Activated naive CD4-positive, alpha-beta T cell treated with anti-CD3 and anti-CD28 coated beads, Interleukin-2, amount 50 U/mL, for 24 hours (primary cell): Measurements from ENCODE around the gene SETDB2.
A peak's percentile ranks its signal among the peaks of the same experiment; 100 is the strongest.
"Not testable (repeated sequence)": the region's sequence is repeated elsewhere in the genome, so short reads cannot be mapped to it uniquely, and the experiment has no call there.

Experiments
- H3K27ac Mint-ChIP-seq: one replicate; pipeline ENCODE4 v1.8.0; 2021; ENCODE audit warnings: mild to moderate bottlenecking, mixed read lengths
- H3K27me3 Mint-ChIP-seq: one replicate; pipeline ENCODE4 v1.8.0; 2021; ENCODE audit warnings: mixed read lengths
- H3K36me3 Mint-ChIP-seq: one replicate; pipeline ENCODE4 v1.8.0; 2021; ENCODE audit warnings: mixed read lengths
- H3K4me1 Mint-ChIP-seq: one replicate; pipeline ENCODE4 v1.8.0; 2021; ENCODE audit warnings: mixed read lengths
- H3K4me3 Mint-ChIP-seq: one replicate; pipeline ENCODE4 v1.8.0; 2021; ENCODE audit warnings: mild to moderate bottlenecking, mixed read lengths
- H3K9me3 Mint-ChIP-seq: one replicate; pipeline ENCODE4 v1.8.0; 2021; ENCODE audit warnings: mixed read lengths

The SETDB2 gene

GRCh38 chr13:49488563-49488962 is 44.5 kb downstream of the SETDB2 start:
- Mint-ChIP-seq H3K4me3 (no peak overlapping the region), H3K36me3 (peaks cover 8% of the 10 kb centered on the region), H3K4me1 (no peaks in the 10 kb centered on the region), H3K27ac (no peak overlapping the region), H3K9me3 (no peaks in the 10 kb centered on the region), H3K27me3 (no peaks in the 10 kb centered on the region)

- Mint-ChIP-seq H3K27ac (peak overlapping the region; percentile 98), H3K4me1 (peaks cover 49% of the 10 kb centered on the region), H3K4me3 (peak overlapping the region; percentile 95), H3K36me3 (peaks cover 14% of the 10 kb centered on the region), H3K27me3 (no peaks in the 10 kb centered on the region), H3K9me3 (no peaks in the 10 kb centered on the region)
These were observed 50.6 kb downstream of the SETDB2 start for GRCh38 chr13:49494645-49495044.

GRCh38 chr13:49495783-49496762 is 52.0 kb downstream of the SETDB2 start, which contains the start of gene PHF11:
Gene PHF11 (plus strand): TSS chr13:49495953. CDS start chr13:49496002, 49 bp downstream.
- H3K4me1 Mint-ChIP-seq: peaks cover 61% of the 10 kb centered on the region
- H3K27me3 Mint-ChIP-seq: no peaks in the 10 kb centered on the region
- H3K9me3 Mint-ChIP-seq: no peaks in the 10 kb centered on the region
- peaks cover 17% of the 10 kb centered on the region for H3K36me3 Mint-ChIP-seq
- peak within 1 kb of the TSS; percentile 95 for H3K4me3 Mint-ChIP-seq
- peak within 1 kb of the TSS; percentile 98 for H3K27ac Mint-ChIP-seq

GRCh38 chr13:49496837-49497236 is 52.8 kb downstream of the SETDB2 start:
- H3K27me3 Mint-ChIP-seq, H3K9me3 Mint-ChIP-seq: not testable (repeated sequence)
- Mint-ChIP-seq H3K27ac (peak overlapping the region; percentile 92), H3K36me3 (peaks cover 18% of the 10 kb centered on the region), H3K4me3 (peak overlapping the region; percentile 88), H3K4me1 (peaks cover 61% of the 10 kb centered on the region)

- no peaks in the 10 kb centered on the region for H3K9me3 Mint-ChIP-seq
- H3K4me3 Mint-ChIP-seq: peak overlapping the region; percentile 88
- H3K36me3 Mint-ChIP-seq: peaks cover 18% of the 10 kb centered on the region
- peaks cover 61% of the 10 kb centered on the region for H3K4me1 Mint-ChIP-seq
- no peaks in the 10 kb centered on the region for H3K27me3 Mint-ChIP-seq
- H3K27ac Mint-ChIP-seq: peak overlapping the region; percentile 92
These were observed 53.2 kb downstream of the SETDB2 start for GRCh38 chr13:49497272-49497671.

- peak overlapping the region; percentile 24 for H3K4me3 Mint-ChIP-seq
- no peaks in the 10 kb centered on the region for H3K27me3 Mint-ChIP-seq
- H3K4me1 Mint-ChIP-seq: peaks cover 70% of the 10 kb centered on the region
- peak overlapping the region; percentile 92 for H3K27ac Mint-ChIP-seq
- H3K36me3 Mint-ChIP-seq: peaks cover 23% of the 10 kb centered on the region
- no peaks in the 10 kb centered on the region for H3K9me3 Mint-ChIP-seq
These were observed 54.1 kb downstream of the SETDB2 start for GRCh38 chr13:49498206-49498605.

GRCh38 chr13:49499889-49500660 is 56.0 kb downstream of the SETDB2 start:
- H3K4me3 Mint-ChIP-seq: peak overlapping the region; percentile 60
- H3K36me3 Mint-ChIP-seq: peaks cover 27% of the 10 kb centered on the region
- H3K9me3 Mint-ChIP-seq: no peaks in the 10 kb centered on the region
- H3K27ac Mint-ChIP-seq: peak overlapping the region; percentile 84
- H3K27me3 Mint-ChIP-seq: no peaks in the 10 kb centered on the region
- peaks cover 65% of the 10 kb centered on the region for H3K4me1 Mint-ChIP-seq

- H3K9me3 Mint-ChIP-seq: no peaks in the 10 kb centered on the region
- peaks cover 26% of the 10 kb centered on the region for H3K36me3 Mint-ChIP-seq
- no peak overlapping the region for H3K4me3 Mint-ChIP-seq
- H3K4me1 Mint-ChIP-seq: peaks cover 62% of the 10 kb centered on the region
- no peaks in the 10 kb centered on the region for H3K27me3 Mint-ChIP-seq
- H3K27ac Mint-ChIP-seq: no peak overlapping the region
These were observed 58.9 kb downstream of the SETDB2 start for GRCh38 chr13:49502954-49503353.

GRCh38 chr13:49503951-49504350 is 59.9 kb downstream of the SETDB2 start:
- Mint-ChIP-seq H3K27ac (peak overlapping the region; percentile 12), H3K36me3 (peaks cover 26% of the 10 kb centered on the region), H3K4me1 (peaks cover 52% of the 10 kb centered on the region), H3K9me3 (no peaks in the 10 kb centered on the region), H3K4me3 (no peak overlapping the region), H3K27me3 (no peaks in the 10 kb centered on the region)

GRCh38 chr13:49512578-49512977 is 68.5 kb downstream of the SETDB2 start:
- no peaks in the 10 kb centered on the region for H3K9me3 Mint-ChIP-seq
- peaks cover 25% of the 10 kb centered on the region for H3K4me1 Mint-ChIP-seq
- no peaks in the 10 kb centered on the region for H3K27me3 Mint-ChIP-seq
- no peak overlapping the region for H3K4me3 Mint-ChIP-seq
- H3K27ac Mint-ChIP-seq: no peak overlapping the region
- peaks cover 22% of the 10 kb centered on the region for H3K36me3 Mint-ChIP-seq

GRCh38 chr13:49516467-49516866 is 72.4 kb downstream of the SETDB2 start:
- Mint-ChIP-seq H3K4me3 (no peak overlapping the region), H3K27ac (peak overlapping the region; percentile 17), H3K9me3 (no peaks in the 10 kb centered on the region), H3K36me3 (peaks cover 18% of the 10 kb centered on the region), H3K27me3 (no peaks in the 10 kb centered on the region), H3K4me1 (peaks cover 9% of the 10 kb centered on the region)

- Mint-ChIP-seq H3K4me1 (peaks cover 9% of the 10 kb centered on the region), H3K4me3 (no peak overlapping the region), H3K36me3 (peaks cover 18% of the 10 kb centered on the region), H3K27ac (no peak overlapping the region), H3K27me3 (no peaks in the 10 kb centered on the region), H3K9me3 (no peaks in the 10 kb centered on the region)
These were observed 73.4 kb downstream of the SETDB2 start for GRCh38 chr13:49517461-49517860.

GRCh38 chr13:49521224-49521623 is 77.2 kb downstream of the SETDB2 start:
- Mint-ChIP-seq H3K4me1 (peaks cover 9% of the 10 kb centered on the region), H3K27ac (no peak overlapping the region), H3K27me3 (no peaks in the 10 kb centered on the region), H3K36me3 (peaks cover 15% of the 10 kb centered on the region), H3K9me3 (no peaks in the 10 kb centered on the region), H3K4me3 (no peak overlapping the region)

GRCh38 chr13:49524740-49525501 is 80.8 kb downstream of the SETDB2 start:
- Mint-ChIP-seq H3K9me3 (no peaks in the 10 kb centered on the region), H3K4me3 (no peak overlapping the region), H3K27ac (no peak overlapping the region), H3K4me1 (peaks cover 5% of the 10 kb centered on the region), H3K27me3 (no peaks in the 10 kb centered on the region), H3K36me3 (peaks cover 13% of the 10 kb centered on the region)

- no peaks in the 10 kb centered on the region for H3K27me3 Mint-ChIP-seq
- peaks cover 15% of the 10 kb centered on the region for H3K36me3 Mint-ChIP-seq
- no peak overlapping the region for H3K4me3 Mint-ChIP-seq
- H3K9me3 Mint-ChIP-seq: no peaks in the 10 kb centered on the region
- H3K27ac Mint-ChIP-seq: peak overlapping the region; percentile 70
- peaks cover 18% of the 10 kb centered on the region for H3K4me1 Mint-ChIP-seq
These were observed 83.0 kb downstream of the SETDB2 start for GRCh38 chr13:49527123-49527522.
